HG03095 (cell line): ENCODE measurements around the gene YES1.

Source experiments
- ATAC-seq: cut with Tn5 transposase; IDR thresholded peaks from one replicate; pipeline ENCODE4 v1.9.1; 2021; ENCODE audit warnings: moderate library complexity; ENCODE audit not compliant: unreplicated experiment

The YES1 gene

DNA sequence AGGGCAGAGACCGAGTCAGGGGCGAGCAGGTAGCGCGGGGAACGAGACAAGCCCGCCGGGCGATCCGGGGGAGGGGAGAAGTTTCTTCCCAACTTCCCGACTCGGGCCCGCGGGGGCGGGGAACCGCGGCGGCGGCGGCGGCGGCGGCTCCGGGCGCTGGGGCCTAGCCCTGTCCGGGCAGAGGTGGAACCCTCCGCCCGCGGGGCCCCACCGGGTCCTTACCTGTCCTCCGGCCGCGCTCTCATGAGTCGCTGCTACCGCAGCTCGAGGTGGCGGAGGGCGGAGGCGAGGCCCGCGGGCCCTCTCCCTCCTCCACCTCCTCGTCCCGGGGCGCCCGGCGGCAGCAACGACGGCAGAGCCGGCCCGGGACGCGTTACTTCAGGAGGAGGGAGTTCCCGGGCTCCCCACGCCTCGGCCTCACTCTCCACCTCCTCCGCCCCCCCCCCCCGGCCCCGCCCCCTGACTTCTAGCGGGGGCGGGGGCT lies at the start of gene YES1:
TSS of gene YES1 (minus strand) at position 351 of the 484 bp plus-strand sequence. CDS start 55,415 bp downstream, outside the sequence.
- peak; percentile 55 for ATAC-seq

DNA sequence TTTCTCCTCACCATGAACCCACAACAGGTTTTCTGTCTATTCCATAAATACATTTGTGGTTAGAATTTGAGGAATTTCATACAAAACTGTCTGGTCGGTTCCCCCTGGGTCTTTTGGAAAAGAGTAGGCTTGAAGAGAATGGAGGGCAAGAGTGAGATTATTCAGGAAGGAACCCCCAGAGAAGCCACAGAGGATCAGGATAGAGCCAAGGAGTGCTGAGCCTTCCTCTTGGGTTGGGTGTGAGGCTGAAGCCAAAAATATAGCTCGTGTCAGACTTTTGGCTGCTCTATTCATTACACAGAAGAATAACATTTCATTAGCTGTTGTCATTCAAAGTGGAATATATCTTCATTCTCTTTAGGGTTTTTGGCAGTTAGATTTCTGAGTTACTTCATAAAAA lies 45.9 kb upstream of the YES1 start:
- ATAC-seq = no peak

DNA sequence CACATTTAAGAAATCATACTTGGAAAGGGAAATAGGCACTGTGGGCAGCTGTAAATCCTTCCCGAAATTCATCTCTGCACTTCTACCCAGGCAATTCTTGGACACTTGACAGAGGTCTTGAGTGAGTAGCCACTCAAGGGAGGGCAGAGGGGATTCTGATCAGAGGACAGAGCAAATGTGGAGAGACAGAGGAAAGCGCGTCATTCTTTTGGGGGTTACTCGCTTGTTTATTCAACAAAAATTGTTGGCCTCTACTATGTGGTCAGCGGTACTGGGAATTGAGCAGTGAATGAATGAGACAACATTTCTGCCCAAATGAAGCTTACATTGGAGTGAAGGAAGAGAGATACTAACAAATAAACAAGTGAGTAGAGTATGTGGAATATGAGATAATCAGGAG lies 41.4 kb upstream of the YES1 start:
- ATAC-seq = no peak

DNA sequence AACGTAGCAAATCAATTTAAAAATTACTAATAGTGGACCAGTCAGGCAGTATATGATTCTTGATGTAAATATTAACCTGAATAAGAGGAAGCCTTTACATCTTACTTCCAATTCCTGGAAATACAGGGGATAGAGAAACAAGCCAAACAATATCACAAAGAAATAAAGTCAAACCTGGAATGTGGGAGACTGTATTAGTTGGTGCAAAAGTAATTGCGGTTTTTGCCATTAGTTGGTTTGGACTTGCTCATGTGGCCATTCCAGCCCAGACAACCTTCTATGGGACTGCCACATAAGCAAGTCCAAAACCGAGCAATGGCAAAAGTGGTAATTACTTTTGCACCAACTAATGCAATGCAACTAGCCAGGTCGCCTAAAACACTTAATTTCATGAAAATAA lies 38.9 kb upstream of the YES1 start:
- ATAC-seq = no peak

DNA sequence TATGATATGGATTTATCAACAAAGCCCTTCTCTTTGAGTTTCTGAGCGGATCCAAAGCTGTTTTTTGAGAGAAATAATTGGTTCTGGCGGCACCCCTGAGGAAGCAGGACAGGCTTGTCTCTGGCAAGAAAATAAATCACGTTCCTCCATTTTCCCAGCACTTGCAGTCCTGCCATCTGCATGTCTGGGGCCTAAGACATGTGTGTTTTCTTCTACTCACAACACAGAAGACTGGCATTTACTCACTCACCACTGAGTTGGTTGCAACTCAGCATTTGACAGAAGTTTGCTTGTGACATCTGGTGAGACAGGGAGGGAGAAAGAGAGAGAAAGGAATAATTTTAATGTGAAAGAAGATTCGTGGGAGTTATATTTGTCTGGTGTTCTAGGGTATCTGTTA lies 37.0 kb upstream of the YES1 start:
- no peak for ATAC-seq

DNA sequence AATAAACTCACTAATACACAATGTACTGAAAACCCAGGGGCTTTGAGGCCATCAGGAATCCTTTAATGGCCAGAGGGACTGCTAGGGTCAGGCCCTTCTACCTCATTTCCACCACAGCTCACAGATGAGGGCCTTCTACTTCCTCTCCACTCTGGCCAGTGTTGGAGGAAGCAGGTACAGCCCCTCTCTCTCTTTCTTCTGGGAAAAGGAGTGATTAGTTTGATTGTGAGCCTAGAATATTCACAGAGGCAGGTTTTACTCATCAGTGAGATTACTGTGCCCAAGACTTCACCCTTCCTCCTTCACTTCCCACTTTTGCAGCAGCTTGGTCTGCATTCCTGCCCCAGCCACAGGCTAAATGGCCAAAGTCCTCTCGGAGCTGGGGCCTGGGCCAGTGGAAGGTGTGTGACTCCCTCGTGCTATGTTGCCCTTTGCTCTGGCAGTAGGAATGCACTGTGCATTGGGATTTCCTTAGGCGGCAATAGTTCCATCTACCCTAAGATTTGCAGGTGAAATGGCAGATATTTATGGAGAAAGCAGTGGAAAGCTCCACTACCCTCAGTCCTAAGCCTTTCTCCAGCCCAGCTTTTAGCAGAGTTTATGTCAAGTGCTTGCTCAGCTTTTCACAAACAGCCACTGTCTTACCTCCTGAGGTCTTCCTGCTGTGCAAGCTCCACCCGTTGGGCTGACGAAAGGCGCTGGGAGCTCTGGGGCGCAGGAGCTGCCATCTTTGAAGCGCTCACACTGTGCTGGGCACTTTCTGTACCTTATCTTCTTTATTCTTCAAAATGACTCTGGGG lies 36.2 kb upstream of the YES1 start:
- ATAC-seq = no peak

DNA sequence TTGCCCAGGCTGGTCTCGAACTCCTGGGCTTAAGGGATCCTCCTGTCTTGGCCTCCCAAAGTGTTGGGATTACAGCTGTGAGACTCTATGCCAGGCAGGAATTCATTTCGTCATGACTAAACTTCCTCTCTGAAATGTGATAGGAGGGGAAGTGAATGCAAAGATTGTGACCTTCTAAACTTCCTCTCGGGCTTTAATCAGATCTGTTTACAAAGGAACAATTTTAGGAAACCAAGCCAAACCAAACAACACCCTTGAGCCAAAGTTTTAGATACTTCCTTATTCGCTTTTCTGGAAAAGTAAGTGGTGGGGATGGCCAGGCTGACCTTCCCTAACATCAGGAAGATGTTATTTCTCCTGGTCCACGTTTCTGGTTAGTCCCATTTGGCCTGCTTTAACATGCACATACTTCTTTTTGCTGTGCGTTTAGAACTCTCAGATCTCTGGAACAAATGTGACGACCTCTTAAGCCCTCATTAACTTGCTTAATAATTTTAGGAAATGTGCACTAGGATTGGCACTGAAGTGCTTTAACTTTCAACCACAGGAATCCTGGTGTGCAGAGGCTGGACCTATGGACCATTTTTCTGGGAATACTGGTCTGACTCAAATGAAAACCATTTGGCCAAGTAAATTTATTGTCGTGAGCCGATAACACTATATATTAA lies 33.2 kb upstream of the YES1 start:
- ATAC-seq = no peak

DNA sequence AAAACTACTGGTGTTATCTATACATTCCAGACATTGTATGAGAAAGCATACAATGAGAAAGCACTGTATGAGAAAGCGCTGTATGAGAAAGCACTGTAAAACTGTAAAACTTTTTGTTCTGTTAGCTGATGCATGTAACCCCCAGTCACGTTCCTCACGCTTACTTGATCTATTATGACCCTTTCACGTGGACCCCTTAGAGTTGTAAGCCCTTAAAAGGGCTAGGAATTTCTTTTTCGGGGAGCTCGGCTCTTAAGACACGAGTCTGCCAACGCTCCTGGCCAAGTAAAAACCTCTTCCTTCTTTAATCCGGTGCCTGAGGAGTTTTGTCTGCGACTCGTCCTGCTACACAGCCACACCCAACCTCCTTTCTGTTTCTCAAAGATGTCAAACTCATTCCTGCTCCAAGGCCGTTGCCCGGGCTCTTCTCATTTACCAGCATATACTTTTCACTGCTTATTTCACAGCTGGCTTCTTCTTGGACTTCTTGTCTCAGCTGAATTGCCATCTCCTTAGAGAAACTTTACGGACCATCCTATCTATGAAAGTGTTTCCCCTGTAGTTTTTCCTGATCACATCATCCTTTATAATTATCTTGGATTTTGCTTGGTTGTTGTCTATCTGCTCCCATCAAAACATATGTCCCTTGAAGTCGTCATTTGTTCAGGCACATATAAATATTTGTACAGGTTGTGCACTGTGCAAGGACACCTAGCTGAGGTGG lies 29.8 kb upstream of the YES1 start:
- no peak for ATAC-seq

DNA sequence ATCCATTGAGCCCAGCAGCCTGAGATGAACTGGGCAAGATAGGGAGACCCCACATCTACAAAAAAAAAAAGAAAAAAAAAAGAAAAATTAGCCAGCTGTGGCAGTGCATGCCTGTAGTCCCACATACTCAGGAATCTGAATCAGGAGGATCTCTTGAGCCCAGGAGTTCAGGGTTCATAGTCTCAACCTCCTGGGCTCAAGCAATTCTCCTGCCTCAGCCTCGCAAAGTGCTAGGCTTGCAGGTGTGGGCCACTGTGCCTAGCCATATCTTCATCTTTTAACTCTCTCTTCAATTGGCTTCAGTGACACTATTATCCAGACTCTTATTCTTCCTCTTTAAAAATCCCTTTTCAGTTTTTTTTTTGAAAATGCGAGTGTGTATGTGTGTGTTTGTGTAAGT lies 28.5 kb upstream of the YES1 start:
- ATAC-seq = no peak

DNA sequence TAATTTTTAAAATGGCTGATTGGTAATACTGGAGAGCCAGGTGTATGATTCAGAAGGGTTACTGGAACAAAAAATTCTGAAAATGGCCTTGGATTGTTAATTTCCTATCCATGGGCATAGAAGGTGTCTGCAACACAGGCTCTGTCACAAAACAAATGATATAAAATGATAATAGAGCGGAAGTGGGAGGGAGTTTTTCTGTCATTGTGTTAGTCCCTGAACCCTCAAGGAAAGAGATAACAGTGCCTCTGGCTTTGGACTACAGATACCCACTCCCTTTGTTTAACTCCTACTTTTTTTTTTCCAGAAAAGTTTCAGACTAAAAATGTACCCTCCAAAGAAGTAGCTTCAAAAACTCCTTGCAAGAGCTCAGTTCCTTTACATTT lies 28.0 kb upstream of the YES1 start:
- ATAC-seq = no peak

DNA sequence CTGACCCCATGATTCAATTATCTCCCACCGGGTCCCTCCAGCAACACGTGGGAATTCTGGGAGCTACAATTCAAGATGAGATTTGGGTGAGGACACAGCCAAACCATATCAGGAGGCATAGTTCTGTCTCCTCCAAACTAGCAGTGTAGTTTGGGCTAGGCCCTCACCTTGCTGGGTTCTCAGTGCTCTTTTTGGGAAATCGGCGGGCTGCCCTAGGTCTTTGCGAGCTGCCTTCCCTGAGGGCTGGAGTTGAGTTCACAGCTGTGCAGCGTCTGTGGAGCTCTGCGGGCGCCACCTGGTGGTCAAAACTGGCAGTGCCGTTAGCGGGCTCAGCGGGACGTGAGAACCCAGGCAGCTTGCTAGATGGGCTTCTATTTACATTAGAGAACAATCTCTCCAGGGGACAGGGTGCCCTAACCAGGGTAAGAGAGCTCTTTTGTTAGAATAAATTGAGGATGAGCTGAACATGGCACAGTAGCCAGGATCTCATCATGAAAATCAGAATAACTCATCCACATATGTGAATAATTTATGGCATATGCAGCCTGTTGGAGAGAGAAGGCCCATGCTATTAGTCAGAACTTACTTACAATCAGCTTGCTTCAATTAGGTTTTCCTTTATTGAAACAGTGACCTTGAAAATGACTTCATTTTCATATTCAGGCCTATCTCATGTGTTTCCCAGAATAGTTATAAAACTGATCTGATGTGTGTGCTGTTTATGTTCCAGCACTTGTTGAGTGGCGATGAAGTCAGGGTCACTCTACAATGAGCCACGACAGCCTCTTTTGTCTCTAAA lies 27.4 kb upstream of the YES1 start:
- ATAC-seq = peak; percentile 98

DNA sequence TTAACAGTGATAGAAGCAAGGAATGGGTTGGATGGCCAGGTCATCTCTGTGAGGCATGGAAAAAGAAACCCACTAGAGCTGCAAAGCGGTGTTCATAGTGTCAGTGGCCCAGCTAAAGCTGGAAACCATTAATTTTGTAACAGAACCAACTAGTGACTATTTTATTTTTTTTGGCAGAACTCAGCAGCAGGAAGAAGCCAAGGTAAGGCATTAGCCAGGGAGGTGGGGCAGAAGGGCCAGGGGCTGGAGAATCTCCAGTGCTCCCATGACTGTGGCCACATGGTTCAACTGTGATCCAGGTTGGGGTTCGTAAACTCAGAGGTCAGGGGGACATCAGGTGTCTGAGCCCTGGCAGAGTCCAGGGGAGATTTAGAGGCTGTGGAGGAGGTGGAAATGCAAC lies 25.9 kb upstream of the YES1 start:
- no peak for ATAC-seq

DNA sequence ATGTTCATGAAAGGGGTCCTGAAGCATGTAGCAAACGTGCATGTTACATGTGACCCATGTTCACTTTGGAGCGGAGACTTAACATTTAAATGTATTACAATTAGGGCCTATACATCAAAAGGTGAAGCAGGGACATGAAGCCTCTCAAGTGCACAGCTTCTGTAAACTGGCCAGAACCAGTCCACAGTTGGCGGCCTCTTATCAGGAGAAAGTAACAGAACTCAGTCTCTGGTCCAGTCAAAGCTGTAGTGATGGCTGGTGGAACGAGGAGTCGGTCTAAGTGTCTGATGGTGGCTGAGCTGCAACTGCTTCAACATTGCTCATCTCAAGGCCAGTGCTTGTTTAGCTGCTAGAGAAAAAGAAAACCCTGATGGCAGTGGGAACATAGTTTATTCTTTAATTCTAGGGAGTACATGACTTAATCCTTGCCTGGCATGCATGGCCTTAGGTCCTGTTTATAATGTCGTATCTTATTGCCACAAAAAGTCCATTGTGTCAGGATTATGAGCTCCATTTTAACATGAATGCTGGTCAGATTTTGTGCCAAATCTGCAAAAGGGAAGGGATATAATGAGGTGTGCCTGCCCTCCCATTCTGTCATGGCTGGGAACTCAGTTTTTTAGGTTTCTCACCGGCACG lies 22.2 kb upstream of the YES1 start:
- ATAC-seq = no peak

DNA sequence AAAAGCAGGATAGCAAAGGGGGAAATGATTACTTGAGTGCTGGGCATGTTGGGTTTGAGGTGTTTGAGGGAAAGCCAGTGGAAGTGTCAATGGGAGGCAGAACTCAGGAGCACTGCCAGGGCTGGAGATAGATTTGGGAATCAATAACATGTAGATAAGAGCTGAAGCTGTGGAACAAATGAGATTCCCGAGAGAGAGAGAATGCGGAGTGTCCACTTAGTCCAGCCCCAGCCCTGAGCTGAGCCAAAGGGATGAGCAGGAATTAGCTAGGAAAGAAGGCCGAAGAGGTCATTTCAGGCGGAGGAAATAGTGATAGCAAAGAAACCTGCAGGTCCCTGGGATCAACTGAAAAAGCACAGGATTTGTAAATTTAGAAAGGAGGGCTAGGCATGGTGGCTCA lies 21.2 kb upstream of the YES1 start:
- no peak for ATAC-seq

DNA sequence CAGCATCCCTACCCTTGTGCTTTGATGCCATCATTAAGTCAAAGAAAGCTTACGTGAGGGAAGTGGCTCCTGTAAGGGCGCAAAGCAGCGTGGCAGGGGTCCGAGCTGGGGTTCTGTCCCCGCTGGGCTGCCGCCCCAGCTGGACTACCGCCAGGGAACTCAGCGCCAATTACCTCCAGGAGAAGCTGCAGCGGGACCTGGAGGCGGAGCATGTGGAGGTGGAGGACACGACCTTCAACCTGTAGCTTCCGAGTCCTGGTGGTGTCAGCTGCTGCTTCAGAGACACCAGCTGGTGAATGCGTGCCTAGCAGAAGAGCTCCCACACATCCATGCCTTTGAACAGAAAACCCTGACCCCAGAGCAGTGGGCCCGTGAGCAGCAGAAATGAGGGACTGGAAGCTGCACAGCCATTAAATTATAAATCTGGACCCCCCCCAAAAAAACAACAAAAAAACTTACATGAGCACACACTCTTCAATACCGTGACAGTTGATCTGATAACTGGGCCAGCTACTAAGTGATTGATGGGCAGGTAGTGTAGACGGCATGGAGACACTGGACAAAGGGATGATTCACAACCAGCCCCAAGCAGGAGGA lies 20.1 kb upstream of the YES1 start:
- ATAC-seq = no peak

DNA sequence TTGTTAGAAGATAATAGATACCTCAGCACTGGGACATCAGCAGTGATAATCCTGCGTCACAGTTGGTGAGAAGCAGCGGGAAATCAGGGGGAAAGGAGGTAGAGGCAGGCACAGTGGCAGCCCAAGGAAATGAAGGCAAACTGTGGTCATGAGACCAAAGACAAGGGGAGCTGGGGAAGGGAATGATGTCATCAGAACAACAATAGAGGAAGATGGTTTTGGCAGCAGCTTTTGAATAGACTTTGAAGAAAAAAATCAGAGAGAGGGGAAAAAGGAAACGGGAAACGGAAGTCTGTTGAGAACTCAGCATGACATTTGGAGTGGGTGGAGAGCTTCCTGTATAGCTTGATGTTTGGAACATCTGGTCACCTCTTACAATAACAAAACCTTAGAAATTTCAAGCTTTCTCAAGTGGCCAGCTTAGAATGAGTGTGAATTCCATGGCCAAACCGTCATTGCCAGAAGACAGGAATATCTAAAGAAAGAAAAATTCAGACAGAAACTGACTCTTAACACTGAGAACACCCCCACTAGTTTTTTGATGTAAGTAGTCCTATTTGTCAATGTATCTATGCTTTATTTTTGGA lies 18.4 kb upstream of the YES1 start:
- peak; percentile 66 for ATAC-seq

DNA sequence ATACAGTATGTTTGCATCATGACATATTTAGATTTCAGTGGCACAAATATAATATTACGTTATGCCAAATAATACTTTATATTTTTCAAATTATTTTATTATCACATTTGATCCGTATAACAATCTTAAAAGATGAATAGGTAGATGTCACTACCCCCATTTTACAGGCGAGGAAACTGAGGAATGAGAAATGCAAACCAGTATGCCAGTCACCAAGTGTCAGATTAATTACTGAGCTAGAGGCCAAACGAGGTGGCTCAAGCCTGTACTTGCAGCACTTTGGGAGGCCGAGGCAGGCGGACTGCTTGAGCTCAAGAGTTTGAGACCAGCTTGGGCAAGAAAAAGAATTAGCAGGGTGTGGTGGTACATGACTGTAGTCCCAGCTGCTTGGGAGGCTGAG lies 17.4 kb upstream of the YES1 start:
- no peak for ATAC-seq

DNA sequence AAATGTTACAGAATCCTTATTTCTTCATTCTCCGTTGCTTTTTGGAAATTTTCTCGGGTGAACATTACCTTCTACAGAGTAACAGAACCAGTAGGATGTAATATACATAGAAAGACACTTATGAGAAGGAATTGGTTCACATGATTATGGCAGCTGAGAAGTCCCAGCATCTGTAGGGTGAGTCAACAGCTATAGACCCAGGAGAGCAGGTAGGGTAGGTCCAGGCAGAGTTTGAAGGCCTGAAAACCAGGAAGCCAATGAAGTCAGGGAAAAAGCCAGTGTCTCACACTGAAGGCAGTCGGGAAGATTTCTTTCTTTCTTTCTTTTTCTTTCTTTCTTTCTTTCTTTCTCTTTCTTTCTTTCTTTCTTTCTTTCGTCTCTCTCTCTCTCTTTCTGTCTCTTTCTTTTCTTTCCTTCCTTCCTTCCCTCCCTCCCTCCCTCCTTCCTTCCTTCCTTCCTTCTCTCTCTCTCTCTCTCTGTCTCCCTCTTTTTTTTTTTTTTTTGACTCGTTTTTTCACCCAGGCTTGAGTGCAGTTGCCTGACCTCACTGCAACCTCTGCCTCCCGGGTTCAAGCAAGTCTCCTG lies 15.1 kb upstream of the YES1 start:
- ATAC-seq = no peak

DNA sequence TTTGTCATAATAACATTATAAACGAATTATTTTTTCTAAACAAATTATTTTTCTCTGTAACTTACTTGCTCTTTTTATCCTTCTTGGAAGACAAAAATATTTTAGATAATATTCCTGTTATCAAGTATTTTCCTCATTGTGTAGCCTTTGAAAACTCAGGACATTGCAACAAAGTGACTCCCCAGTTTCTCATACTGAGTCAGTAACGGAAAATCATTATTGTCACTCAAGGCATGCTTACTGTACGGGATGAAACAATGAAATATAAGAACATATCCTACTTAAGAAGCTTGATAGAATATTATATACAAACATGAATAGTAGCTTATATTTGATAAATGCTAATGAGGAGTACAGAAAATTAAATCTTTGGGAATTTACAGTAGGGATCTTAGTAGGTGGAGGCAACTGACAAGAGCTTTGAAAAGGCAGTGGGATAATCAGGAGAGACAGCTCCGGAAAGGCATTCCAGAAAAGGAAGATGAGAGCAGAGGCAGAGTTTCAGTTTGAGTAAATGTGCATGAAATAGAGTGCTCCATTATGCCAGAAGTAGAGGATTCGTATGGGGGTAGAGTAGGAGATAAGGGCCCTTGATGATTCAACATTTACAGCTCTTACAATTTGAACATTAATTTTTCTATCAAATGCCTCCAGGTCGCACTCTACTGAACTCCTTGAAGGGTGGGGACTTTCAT lies 14.0 kb upstream of the YES1 start:
- no peak for ATAC-seq
